ENCODE data around the gene CDH3.
"Not testable (repeated sequence)": the region's sequence is repeated elsewhere in the genome, so short reads cannot be mapped to it uniquely, and the experiment has no call there.

Gene CDH3

DNA sequence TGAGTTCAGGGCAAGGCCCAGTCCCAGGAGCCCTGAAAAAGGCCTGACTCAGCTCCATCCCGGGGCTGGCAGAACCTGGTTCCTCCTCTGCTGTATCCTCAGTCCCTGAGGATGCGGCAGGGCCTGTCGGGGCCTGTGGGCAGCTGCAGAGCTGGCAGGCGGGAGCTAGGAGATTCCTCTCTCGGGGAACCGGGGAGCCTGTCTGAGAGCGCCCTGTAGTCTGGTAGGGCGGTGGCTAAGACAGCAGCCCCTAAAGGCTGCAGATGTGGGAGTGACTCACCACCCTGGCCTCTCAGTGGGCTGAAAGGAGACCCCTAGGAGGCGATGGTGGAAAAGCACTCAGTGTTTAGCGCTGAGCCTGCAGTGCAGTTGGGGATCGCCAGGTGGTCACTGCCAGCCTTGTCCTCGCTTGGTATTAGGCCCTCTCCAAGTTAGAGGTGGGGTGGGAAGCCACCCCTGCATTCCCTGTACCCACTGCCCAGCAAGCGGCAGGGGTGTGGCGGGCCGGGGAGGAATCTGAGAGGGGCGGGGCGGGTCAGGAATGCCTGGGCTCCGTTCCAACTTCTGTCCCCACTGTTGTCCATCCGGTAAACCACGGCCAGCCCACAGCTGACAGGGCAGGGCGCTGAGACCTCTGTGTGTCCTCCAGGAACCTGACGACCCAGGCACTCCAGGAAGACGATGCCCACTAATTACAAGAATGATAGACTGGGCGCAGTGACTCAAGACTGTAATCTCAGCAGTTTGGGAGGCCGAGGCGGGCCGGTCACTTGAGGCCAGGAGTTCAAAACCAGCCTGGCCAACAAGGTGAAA is 62.4 kb downstream of the CDH3 start:
- DNase-seq: no peak

DNA sequence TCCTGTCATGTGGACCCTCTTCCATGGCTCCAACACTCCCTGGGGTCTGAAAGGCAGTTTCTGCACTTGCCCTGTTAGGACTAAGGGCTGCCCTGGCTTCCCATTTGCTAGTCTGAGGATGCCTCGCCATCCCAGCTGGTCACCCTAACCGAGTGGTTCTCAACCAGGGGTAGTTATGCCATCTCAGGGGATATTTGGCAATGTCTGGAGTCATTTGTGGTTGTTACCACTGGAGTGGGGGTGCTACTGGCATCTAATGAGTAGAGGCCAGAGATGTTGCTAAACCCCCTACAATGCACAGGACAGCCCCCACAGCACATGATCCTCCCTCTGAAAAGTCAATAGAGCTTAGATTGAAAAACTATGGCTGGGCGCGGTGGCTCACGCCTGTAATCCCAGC is 65.1 kb downstream of the CDH3 start:
- DNase-seq: peak; percentile 65

GRCh38 chr16:68711421-68712139 is 66.5 kb downstream of the CDH3 start:
- DNase-seq: peak; percentile 98

GRCh38 chr16:68713361-68713760 is 68.3 kb downstream of the CDH3 start:
- no peak for DNase-seq

DNA sequence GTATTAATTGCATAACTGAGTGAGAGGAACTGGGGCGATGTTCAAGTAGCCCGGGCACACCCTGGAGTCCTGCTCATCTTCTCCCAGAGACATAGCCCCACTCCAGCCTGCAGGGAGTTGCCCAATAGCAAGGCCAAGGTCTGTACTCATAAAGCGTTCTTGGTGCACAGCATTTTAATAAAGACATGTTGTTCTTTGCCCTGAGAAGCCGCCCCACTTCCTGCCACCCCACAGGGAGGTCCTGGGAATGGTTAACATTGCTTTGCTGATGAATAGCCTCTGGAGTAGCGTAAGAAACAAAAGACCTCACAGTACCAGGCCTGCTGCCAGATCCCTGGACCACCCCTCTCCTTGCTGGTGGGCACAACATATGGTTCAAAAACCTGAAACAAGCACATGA is 70.4 kb downstream of the CDH3 start:
- DNase-seq: peak; percentile 36

- DNase-seq: not testable (repeated sequence)
These were observed 71.4 kb downstream of the CDH3 start for GRCh38 chr16:68716516-68716915.

DNA sequence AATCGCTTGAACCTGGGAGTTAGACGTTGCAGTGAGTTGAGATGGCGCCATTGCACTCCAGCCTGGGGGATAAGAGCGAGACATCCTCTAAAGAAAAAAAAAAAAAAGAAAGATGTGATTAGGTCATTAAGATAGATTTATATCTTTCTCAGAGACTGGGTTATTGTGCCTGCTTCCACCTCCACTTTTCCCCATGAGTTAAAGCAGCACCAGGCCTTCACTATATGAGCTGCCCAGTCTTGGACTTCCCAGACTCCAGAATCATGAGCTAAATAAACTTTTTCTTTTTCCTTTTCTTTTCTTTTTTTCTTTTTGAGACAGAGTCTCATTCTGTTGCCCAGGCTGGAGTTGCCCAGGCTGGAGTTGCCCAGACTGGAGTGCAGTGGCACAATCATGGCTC is 72.6 kb downstream of the CDH3 start:
- DNase-seq: no peak

DNA sequence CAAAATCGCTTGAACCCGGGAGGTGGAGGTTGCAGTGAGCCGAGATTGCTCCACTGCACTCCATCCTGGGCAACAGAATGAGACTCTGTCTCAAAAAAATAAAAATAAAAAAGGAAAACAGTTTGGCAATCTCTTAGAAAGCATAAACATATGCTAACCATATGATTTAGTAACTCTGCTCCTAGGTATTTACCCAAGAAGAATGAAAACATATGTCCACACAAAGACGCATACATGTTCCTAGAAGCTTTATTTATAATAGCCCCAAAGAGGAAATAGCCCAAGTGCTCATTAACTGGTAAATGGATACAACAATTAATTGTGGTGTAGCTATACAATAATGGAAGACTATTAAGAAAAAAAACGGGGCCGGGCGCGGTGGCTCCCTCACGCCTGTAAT is 73.5 kb downstream of the CDH3 start:
- no peak for DNase-seq

DNA sequence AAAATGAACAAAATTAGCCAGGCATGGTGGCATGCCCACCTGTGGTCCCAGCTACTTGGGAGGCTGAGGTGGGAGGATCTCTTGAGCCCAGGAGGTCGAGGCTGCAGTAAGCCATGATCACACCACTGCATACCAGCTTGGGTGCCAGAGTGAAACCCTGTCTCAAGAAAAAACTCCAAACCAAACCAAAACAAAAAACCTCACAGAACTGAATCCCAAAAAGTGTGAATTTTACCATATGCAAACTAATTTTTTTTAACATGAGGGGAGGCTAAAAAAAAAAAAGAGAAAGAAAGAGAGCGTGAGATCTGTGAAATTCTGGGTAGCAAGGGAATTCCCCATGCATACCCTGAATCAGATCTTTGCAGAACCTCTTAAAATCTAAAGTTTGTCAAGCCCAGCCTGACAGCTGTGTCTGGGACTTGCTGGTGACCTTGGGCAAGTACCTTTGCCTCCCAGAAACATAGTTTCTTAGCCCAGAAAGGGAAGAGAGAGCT is 74.9 kb downstream of the CDH3 start:
- DNase-seq: peak; percentile 50

GRCh38 chr16:68722119-68723024 is 77.3 kb downstream of the CDH3 start:
- DNase-seq: no peak

DNA sequence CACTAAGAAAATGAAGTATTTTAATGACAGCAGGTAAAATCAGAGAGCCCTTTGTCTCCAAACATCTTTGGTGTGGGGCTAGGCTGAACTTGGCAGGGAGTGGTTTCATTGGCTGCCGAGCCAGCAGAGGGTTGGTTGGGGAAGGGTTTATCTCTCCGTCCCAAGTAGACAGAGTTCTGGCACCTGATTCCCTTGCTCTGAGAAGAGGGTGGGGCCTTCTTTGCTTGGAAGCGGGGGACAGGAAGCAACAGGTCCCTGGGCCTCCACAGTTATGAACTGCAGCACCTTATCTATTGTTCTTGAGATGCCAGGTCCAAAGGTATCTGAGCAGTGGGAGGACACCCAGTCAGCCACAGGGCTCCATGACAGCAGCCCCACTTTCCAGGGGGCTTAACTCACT is 79.7 kb downstream of the CDH3 start:
- DNase-seq: no peak

- DNase-seq: no peak
These were observed 83.4 kb downstream of the CDH3 start for GRCh38 chr16:68728523-68728922.

GRCh38 chr16:68731637-68732036 is 86.5 kb downstream of the CDH3 start:
- no peak for DNase-seq

GRCh38 chr16:68732042-68732680 is 87.1 kb downstream of the CDH3 start:
- DNase-seq: no peak

DNA sequence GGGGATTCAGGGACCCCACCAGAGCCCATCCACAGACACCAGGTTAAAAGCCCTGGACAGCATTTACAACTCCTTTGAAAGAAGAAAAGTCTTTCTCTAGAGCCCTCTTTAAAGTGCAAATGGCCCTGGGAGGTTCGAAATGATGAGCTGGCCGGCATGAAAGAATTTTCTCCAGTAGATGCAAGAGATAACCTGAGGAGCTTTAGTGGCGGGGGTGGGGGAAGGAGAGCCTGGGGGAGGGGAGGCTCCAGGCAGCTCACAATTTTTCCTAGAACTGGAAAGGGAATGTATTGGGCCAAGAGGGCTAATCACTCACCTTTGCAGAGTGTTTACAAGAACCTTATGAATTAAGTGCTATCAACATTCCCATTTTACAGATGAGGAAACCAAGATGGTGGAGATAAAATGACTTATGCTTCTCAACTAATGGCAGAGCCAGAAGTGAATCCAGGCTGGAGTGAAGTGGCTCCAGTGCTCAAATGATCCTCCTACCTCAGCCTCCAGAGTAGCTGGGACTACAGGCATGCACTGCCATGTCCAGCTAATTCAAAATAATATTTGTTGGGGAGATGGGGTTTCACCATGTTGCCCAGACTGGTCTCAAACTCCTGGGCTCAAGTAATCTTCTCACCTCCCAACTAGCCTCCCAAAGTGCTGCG is 87.8 kb downstream of the CDH3 start:
- no peak for DNase-seq

GRCh38 chr16:68733570-68733969 is 88.5 kb downstream of the CDH3 start:
- DNase-seq: no peak

- no peak for DNase-seq
These were observed 89.7 kb downstream of the CDH3 start for GRCh38 chr16:68734782-68735181.

DNA sequence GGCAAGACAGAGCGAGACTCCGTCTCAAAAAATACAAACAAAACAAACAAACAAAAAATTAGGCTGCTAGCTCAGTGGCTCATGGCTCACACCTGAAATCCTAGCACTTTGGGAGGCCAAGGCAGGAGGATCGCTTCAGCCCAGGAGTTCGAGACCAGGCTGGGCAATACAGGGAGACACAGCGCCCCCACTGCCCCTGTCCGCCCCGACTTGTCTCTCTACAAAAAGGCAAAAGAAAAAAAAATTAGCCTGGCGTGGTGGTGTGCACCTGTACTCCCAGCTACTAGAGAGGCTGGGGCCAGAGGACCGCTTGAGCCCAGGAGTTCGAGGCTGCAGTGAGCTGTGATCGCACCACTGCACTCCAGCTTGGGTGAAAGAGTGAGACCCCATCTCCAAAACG is 91.5 kb downstream of the CDH3 start:
- DNase-seq: no peak

GRCh38 chr16:68737046-68737729 is 92.1 kb downstream of the CDH3 start, which contains the start of gene CDH1:
Gene CDH1, plus strand, starts transcription at chr16:68737292. Its CDS starts 124 bp downstream, at chr16:68737416.
- no peak for DNase-seq

DNA sequence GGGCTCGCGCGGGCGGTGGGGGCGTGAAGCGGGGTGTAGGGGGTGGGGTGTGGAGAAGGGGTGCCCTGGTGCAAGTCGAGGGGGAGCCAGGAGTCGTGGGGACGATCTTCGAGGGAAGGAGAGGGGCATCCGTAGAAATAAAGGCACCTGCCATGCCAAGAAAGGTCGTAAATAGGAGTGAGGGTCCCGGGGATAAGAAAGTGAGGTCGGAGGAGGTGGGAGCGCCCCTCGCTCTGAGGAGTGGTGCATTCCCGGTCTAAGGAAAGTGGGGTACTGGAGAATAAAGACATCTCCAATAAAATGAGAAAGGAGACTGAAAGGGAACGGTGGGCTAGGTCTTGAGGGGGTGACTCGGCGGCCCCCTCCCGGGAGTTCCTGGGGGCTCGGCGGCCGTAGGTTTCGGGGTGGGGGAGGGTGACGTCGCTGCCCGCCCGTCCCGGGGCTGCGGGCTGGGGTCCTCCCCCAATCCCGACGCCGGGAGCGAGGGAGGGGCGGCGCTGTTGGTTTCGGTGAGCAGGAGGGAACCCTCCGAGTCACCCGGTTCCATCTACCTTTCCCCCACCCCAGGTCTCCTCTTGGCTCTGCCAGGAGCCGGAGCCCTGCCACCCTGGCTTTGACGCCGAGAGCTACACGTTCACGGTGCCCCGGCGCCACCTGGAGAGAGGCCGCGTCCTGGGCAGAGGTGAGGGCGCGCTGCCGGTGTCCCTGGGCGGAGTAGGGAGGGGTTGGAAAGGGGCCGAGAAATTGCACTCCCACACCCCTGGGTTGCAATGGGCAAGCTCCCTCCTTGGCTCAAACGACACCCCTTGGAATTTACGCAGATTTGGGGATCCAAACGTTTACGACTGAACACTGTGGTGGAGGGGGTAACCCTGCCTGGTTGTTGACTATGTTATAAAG is 92.9 kb downstream of the CDH3 start:
- no peak for DNase-seq

All from inflammatory macrophage treated with lipopolysaccharide for 4 hours (primary cell).